PC-9 (cell line): ENCODE measurements around the gene DEFB132.

ENCODE experiments used
- EZH2 ChIP-seq: fragments of 200-600 bp; sonication (generic); IDR thresholded peaks from 2 replicates; pipeline ENCODE4 v1.8.0; 2017; ENCODE audit warnings: antibody characterized with exemption, low read depth
- TF ChIP-seq, protein P1 (sequence below): fragments of 200-600 bp; sonication (generic); conservative IDR thresholded peaks from 2 replicates; pipeline ENCODE4 v1.6.1; 2017; ENCODE audit warnings: mixed run types, antibody characterized with exemption, mild to moderate bottlenecking, moderate library complexity

DNA sequence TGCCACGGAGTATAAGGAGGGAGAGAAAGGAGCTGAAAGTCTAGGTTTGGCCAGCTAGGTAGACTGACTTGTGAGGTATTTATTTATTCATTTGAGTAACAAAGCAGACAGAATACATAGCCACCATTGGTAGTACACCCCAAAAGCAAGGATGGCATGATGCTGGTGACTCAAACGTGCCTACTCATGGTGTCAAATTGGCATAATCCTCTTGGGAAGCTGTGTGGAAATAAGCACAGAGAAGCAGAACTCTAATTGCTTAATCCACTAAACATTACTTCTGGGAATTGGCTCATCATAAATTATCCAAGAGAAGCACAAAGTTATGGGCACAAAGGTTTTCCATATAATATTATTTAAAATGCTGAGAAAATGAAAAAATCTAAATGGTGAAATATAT lies 2.5 kb downstream of the DEFB132 start:
- TF ChIP-seq, protein P1, sequence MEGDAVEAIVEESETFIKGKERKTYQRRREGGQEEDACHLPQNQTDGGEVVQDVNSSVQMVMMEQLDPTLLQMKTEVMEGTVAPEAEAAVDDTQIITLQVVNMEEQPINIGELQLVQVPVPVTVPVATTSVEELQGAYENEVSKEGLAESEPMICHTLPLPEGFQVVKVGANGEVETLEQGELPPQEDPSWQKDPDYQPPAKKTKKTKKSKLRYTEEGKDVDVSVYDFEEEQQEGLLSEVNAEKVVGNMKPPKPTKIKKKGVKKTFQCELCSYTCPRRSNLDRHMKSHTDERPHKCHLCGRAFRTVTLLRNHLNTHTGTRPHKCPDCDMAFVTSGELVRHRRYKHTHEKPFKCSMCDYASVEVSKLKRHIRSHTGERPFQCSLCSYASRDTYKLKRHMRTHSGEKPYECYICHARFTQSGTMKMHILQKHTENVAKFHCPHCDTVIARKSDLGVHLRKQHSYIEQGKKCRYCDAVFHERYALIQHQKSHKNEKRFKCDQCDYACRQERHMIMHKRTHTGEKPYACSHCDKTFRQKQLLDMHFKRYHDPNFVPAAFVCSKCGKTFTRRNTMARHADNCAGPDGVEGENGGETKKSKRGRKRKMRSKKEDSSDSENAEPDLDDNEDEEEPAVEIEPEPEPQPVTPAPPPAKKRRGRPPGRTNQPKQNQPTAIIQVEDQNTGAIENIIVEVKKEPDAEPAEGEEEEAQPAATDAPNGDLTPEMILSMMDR, result no peak
- no peak for TF ChIP-seq EZH2
